Suppressor macrophage treated with lipopolysaccharide for 4 hours (primary cell): Measurements from ENCODE around the gene ACTR10.

Experiments
- DNase-seq: peaks from one replicate; pipeline ENCODE4 v3.0.0-alpha.2; 2020

Gene ACTR10

GRCh38 chr14:58199726-58200479 is at the start of gene ACTR10:
Gene ACTR10, plus strand, starts transcription at chr14:58200149. Its CDS starts 69 bp downstream, at chr14:58200218.
- peak; percentile 89 for DNase-seq

GRCh38 chr14:58150243-58150805 is 49.6 kb upstream of the ACTR10 start:
- no peak for DNase-seq

- DNase-seq: peak; percentile 23
These were observed 48.6 kb upstream of the ACTR10 start for GRCh38 chr14:58151133-58152013.

GRCh38 chr14:58152014-58152857 is 47.7 kb upstream of the ACTR10 start, which contains the start of gene ARMH4:
Gene ARMH4, minus strand, starts transcription at chr14:58152213. Its CDS starts 12,855 bp downstream, at chr14:58139358.
- peak; percentile 68 for DNase-seq

- no peak for DNase-seq
These were observed 39.4 kb upstream of the ACTR10 start for GRCh38 chr14:58160561-58160960.

GRCh38 chr14:58166005-58166983 is 33.7 kb upstream of the ACTR10 start:
- DNase-seq: peak; percentile 87

- DNase-seq: no peak
These were observed 32.9 kb upstream of the ACTR10 start for GRCh38 chr14:58167057-58167456.

GRCh38 chr14:58167891-58168290 is 32.1 kb upstream of the ACTR10 start:
- DNase-seq: no peak

- DNase-seq: peak; percentile 70
These were observed 28.9 kb upstream of the ACTR10 start for GRCh38 chr14:58171090-58171489.

- DNase-seq: no peak
These were observed 22.8 kb upstream of the ACTR10 start for GRCh38 chr14:58177125-58177524.

- no peak for DNase-seq
These were observed 10.8 kb upstream of the ACTR10 start for GRCh38 chr14:58189176-58189575.

GRCh38 chr14:58191763-58192601 is 8.0 kb upstream of the ACTR10 start:
- DNase-seq: no peak

- DNase-seq: no peak
These were observed 6.4 kb upstream of the ACTR10 start for GRCh38 chr14:58193542-58193941.

- DNase-seq: no peak
These were observed 3.8 kb upstream of the ACTR10 start for GRCh38 chr14:58196198-58196597.

GRCh38 chr14:58198086-58198485 is 1.9 kb upstream of the ACTR10 start:
- DNase-seq: no peak

- no peak for DNase-seq
These were observed 512 bp downstream of the ACTR10 start for GRCh38 chr14:58200480-58200841.

- DNase-seq: peak; percentile 47
These were observed 897 bp downstream of the ACTR10 start for GRCh38 chr14:58200846-58201245.

GRCh38 chr14:58213176-58213575 is 13.2 kb downstream of the ACTR10 start:
- DNase-seq: no peak

- DNase-seq: no peak
These were observed 15.4 kb downstream of the ACTR10 start for GRCh38 chr14:58215191-58215914.

- DNase-seq: no peak
These were observed 16.6 kb downstream of the ACTR10 start for GRCh38 chr14:58216544-58216943.
